ENCODE measurements around the gene RSPH6A. TPM values are rescaled to one million over a fixed set of nuclear protein-coding genes. Genes with fewer than 3 reads are reported as not detected.

The RSPH6A gene
- total RNA-seq, 1 experiment from 2014 or later: 0.39 TPM

DNA sequence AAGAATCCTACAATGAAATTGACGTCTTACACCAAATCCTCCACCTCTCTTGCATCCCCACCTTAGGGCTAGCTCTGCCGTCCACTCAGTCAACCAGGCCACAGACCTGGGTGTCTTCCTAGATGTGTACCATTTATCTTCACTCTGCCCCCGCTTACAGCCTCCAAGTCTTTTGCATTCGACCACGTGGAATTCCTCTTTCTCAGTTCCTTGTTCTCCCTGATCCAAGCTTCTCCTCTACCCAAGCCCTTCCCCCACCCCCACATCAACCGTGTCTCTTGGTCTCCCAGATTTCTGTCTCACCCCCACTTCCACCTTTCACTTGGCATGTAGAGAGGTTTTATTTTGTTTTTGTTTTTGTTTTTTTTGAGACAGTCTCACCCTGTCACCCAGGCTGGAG is 21.2 kb downstream of the RSPH6A start:
- H3K4me3 Mint-ChIP-seq: no peak overlapping the region
- H3K4me1 Mint-ChIP-seq: peaks cover 17% of the 10 kb centered on the region
- ATAC-seq (no peak), DNase-seq (ENCODE audit: low spot score) (no peak)
- no peak for TF ChIP-seq TEAD1 (CRISPR knock-in tag; IDR thresholded peaks at IDR 0.05)
- no peak for TF ChIP-seq SOX15 (CRISPR knock-in tag; IDR thresholded peaks at IDR 0.05)
- no peak for TF ChIP-seq ATF2 (CRISPR knock-in tag; IDR thresholded peaks at IDR 0.05; ENCODE audit: borderline replicate concordance, low read depth)
- TF ChIP-seq, protein P1, sequence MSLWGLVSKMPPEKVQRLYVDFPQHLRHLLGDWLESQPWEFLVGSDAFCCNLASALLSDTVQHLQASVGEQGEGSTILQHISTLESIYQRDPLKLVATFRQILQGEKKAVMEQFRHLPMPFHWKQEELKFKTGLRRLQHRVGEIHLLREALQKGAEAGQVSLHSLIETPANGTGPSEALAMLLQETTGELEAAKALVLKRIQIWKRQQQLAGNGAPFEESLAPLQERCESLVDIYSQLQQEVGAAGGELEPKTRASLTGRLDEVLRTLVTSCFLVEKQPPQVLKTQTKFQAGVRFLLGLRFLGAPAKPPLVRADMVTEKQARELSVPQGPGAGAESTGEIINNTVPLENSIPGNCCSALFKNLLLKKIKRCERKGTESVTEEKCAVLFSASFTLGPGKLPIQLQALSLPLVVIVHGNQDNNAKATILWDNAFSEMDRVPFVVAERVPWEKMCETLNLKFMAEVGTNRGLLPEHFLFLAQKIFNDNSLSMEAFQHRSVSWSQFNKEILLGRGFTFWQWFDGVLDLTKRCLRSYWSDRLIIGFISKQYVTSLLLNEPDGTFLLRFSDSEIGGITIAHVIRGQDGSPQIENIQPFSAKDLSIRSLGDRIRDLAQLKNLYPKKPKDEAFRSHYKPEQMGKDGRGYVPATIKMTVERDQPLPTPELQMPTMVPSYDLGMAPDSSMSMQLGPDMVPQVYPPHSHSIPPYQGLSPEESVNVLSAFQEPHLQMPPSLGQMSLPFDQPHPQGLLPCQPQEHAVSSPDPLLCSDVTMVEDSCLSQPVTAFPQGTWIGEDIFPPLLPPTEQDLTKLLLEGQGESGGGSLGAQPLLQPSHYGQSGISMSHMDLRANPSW (CRISPR knock-in tag; conservative IDR thresholded peaks at IDR 0.05; ENCODE audit: low read depth): no peak
- TF ChIP-seq, protein P2, sequence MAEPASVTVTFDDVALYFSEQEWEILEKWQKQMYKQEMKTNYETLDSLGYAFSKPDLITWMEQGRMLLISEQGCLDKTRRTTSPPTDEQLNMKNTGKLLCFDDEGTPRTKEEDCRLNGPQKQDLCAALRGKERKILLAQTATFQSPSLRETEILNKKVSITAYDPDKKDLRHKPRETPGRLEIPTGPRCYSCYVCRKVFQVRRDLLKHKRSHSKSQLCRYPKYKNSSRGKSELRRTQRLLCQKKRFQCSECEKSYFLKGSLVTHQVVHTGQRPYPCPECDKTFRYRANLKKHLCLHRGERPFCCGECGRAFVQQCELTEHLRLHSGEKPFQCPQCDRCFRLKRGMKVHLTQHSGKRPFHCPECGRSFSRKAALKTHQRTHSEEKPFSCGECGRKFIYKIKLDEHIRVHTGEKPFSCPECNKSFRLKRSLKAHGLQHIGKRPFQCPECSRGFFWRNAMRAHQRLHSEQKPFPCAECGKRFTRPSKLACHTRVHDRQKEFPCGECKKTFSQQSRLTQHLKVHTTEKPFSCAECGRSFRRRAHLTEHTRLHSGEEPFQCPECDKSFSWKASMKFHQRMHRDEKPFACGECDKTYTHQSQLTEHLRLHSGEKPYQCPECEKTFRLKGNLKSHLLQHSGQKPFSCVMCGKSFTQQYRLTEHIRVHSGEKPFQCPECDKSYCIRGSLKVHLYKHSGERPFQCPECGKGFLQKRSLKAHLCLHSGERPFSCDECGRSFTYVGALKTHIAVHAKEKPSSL (CRISPR knock-in tag; conservative IDR thresholded peaks at IDR 0.05): no peak
- TF ChIP-seq ERG (CRISPR knock-in tag; IDR thresholded peaks at IDR 0.05): no peak
- TF ChIP-seq, protein P3, sequence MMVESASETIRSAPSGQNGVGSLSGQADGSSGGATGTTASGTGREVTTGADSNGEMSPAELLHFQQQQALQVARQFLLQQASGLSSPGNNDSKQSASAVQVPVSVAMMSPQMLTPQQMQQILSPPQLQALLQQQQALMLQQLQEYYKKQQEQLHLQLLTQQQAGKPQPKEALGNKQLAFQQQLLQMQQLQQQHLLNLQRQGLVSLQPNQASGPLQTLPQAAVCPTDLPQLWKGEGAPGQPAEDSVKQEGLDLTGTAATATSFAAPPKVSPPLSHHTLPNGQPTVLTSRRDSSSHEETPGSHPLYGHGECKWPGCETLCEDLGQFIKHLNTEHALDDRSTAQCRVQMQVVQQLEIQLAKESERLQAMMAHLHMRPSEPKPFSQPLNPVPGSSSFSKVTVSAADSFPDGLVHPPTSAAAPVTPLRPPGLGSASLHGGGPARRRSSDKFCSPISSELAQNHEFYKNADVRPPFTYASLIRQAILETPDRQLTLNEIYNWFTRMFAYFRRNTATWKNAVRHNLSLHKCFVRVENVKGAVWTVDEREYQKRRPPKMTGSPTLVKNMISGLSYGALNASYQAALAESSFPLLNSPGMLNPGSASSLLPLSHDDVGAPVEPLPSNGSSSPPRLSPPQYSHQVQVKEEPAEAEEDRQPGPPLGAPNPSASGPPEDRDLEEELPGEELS (CRISPR knock-in tag; IDR thresholded peaks at IDR 0.05): no peak
- TF ChIP-seq ZNF121 (CRISPR knock-in tag; IDR thresholded peaks at IDR 0.05): no peak
- TF ChIP-seq, protein P4, sequence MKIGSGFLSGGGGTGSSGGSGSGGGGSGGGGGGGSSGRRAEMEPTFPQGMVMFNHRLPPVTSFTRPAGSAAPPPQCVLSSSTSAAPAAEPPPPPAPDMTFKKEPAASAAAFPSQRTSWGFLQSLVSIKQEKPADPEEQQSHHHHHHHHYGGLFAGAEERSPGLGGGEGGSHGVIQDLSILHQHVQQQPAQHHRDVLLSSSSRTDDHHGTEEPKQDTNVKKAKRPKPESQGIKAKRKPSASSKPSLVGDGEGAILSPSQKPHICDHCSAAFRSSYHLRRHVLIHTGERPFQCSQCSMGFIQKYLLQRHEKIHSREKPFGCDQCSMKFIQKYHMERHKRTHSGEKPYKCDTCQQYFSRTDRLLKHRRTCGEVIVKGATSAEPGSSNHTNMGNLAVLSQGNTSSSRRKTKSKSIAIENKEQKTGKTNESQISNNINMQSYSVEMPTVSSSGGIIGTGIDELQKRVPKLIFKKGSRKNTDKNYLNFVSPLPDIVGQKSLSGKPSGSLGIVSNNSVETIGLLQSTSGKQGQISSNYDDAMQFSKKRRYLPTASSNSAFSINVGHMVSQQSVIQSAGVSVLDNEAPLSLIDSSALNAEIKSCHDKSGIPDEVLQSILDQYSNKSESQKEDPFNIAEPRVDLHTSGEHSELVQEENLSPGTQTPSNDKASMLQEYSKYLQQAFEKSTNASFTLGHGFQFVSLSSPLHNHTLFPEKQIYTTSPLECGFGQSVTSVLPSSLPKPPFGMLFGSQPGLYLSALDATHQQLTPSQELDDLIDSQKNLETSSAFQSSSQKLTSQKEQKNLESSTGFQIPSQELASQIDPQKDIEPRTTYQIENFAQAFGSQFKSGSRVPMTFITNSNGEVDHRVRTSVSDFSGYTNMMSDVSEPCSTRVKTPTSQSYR (CRISPR knock-in tag; IDR thresholded peaks at IDR 0.05): no peak
- TF ChIP-seq, protein P5, sequence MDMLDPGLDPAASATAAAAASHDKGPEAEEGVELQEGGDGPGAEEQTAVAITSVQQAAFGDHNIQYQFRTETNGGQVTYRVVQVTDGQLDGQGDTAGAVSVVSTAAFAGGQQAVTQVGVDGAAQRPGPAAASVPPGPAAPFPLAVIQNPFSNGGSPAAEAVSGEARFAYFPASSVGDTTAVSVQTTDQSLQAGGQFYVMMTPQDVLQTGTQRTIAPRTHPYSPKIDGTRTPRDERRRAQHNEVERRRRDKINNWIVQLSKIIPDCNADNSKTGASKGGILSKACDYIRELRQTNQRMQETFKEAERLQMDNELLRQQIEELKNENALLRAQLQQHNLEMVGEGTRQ (CRISPR knock-in tag; IDR thresholded peaks at IDR 0.05): no peak
- H3K27me3 Mint-ChIP-seq (ENCODE audit: low read depth): peaks cover 43% of the 10 kb centered on the region
- H3K9me3 Mint-ChIP-seq: no peaks in the 10 kb centered on the region
- H3K36me3 Mint-ChIP-seq: peaks cover 8% of the 10 kb centered on the region
- POLR2A ChIA-PET: no interaction called here
- H3K27ac Mint-ChIP-seq: peak overlapping the region; percentile 93; the same call in 1 of the 2 replicates
- CTCF ChIA-PET: interaction anchor here (1.3 to 4.9 kb wide), 6 partner anchors 11 to 24 kb away, joined by 3 to 43 read pairs (median 11); partner anchors contain the start of genes RSPH6A and SIX5

All from WTC11 (cell line).